ENCODE data around the gene TTC14. TPM values are rescaled to one million over a fixed set of nuclear protein-coding genes. Genes with fewer than 3 reads are reported as not detected.

Gene TTC14
- total RNA-seq, 1 donor from 2014 or later: 60.4 TPM

- no peak overlapping the region for H3K4me3 ChIP-seq
- no peaks in the 10 kb centered on the region for H3K27me3 ChIP-seq
- H3K36me3 ChIP-seq: no peaks in the 10 kb centered on the region
- no peak for DNase-seq (ENCODE audit: extremely low spot score in 2 of 2)
- no peaks in the 10 kb centered on the region for H3K9me3 ChIP-seq
- intact Hi-C loops (cut with DNase I): no loop called here
- H3K4me1 ChIP-seq: no peaks in the 10 kb centered on the region
- H3K27ac ChIP-seq: no peak overlapping the region
- TF ChIP-seq, protein P1, sequence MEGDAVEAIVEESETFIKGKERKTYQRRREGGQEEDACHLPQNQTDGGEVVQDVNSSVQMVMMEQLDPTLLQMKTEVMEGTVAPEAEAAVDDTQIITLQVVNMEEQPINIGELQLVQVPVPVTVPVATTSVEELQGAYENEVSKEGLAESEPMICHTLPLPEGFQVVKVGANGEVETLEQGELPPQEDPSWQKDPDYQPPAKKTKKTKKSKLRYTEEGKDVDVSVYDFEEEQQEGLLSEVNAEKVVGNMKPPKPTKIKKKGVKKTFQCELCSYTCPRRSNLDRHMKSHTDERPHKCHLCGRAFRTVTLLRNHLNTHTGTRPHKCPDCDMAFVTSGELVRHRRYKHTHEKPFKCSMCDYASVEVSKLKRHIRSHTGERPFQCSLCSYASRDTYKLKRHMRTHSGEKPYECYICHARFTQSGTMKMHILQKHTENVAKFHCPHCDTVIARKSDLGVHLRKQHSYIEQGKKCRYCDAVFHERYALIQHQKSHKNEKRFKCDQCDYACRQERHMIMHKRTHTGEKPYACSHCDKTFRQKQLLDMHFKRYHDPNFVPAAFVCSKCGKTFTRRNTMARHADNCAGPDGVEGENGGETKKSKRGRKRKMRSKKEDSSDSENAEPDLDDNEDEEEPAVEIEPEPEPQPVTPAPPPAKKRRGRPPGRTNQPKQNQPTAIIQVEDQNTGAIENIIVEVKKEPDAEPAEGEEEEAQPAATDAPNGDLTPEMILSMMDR (IDR thresholded peaks at IDR 0.05): no peak
- no peak for TF ChIP-seq POLR2AphosphoS5 (IDR thresholded peaks at IDR 0.05; ENCODE audit: insufficient read depth in 1 of 2, low read depth in 1 of 2)
- TF ChIP-seq POLR2A (IDR thresholded peaks at IDR 0.05): no peak
Observed at GRCh38 chr3:180656406-180656805, 54.4 kb downstream of the TTC14 start.

GRCh38 chr3:180657094-180657493 lies 55.1 kb downstream of the TTC14 start:
- TF ChIP-seq POLR2A (IDR thresholded peaks at IDR 0.05) (no peak), POLR2AphosphoS5 (IDR thresholded peaks at IDR 0.05; ENCODE audit: insufficient read depth in 1 of 2, low read depth in 1 of 2) (no peak)
- TF ChIP-seq, protein P1 (IDR thresholded peaks at IDR 0.05): no peak
- Histone ChIP-seq H3K27me3 (no peaks in the 10 kb centered on the region), H3K4me1 (no peaks in the 10 kb centered on the region), H3K36me3 (no peaks in the 10 kb centered on the region), H3K4me3 (no peak overlapping the region), H3K27ac (no peak overlapping the region), H3K9me3 (no peaks in the 10 kb centered on the region)
- DNase-seq (ENCODE audit: extremely low spot score in 2 of 2): no peak
- intact Hi-C loops (cut with DNase I): no loop called here

Small RNAs within 50 kb of the gene (small RNA-seq; reads per million reads assigned to genes)
- gene AC068298.1: not detected
- not detected for gene RNU6-486P

Other genes with a start within 250 kb of the TTC14 start
- gene CCDC39, start 77.3 kb downstream of the TTC14 start, total RNA-seq: not detected

Data from vagina (tissue), 2 donors.